Measurements from ENCODE around the gene PHC2. TPM values are rescaled to one million over a fixed set of nuclear protein-coding genes. Genes with fewer than 3 reads are reported as not detected.
A peak's percentile ranks its signal among the peaks of the same experiment; 100 is the strongest.

The PHC2 gene
- total RNA-seq, 1 experiment from 2014 or later, result 9.4 TPM

- H2BK12ac ChIP-seq (ENCODE audit: insufficient read length, low read depth, low read length), result no peak overlapping the region
- no peaks in the 10 kb centered on the region for H3K27me3 ChIP-seq (ENCODE audit: insufficient read depth, low read length)
- H3K9ac ChIP-seq (ENCODE audit: extremely low read depth, insufficient read length, low read length), result no peak overlapping the region
- no peak overlapping the region for H3K18ac ChIP-seq (ENCODE audit: insufficient read length, low read depth, low read length)
- H2BK120ac ChIP-seq (ENCODE audit: low read depth, low read length, poor library complexity, severe bottlenecking), result no peak overlapping the region
- Mint-ChIP-seq H3K27ac (peak overlapping the region in 1 of 3 experiments; percentile 38; a peak in 1 of 7 replicates), H3K4me3 (no peak overlapping the region), H3K9me3 (peaks cover 5% of the 10 kb centered on the region in 2 experiments; a peak in 3 of 5 replicates), H3K27me3 (ENCODE audit: low read depth) (no peaks in the 10 kb centered on the region; the same call in none of the 2 replicates), H3K4me1 (peaks cover 8 to 9% of the 10 kb centered on the region in 2 experiments), H3K36me3 (ENCODE audit: insufficient read depth in 1 of 3, low read depth in 3 of 3) (peaks cover 0 to 4% (median 0%) of the 10 kb centered on the region in 3 experiments; a peak in 1 of 7 replicates)
- no peak overlapping the region for H3K4ac ChIP-seq (ENCODE audit: low read depth, low read length)
- no peak overlapping the region for H3K27ac ChIP-seq (ENCODE audit: insufficient read length, low read depth, low read length)
- no peak overlapping the region for H2AK5ac ChIP-seq (ENCODE audit: insufficient read length, low read length)
- H4K91ac ChIP-seq (ENCODE audit: insufficient read length, low read depth, low read length), result no peak overlapping the region
- no peaks in the 10 kb centered on the region for H3K9me3 ChIP-seq (ENCODE audit: control insufficient read depth, low read depth, low read length)
- no peak overlapping the region for H3T11ph ChIP-seq (ENCODE audit: low read length)
- no peak overlapping the region for H3K14ac ChIP-seq (ENCODE audit: insufficient read depth, low read length)
- H2BK20ac ChIP-seq (ENCODE audit: low read depth, low read length, poor library complexity, severe bottlenecking), result no peak overlapping the region
- no peaks in the 10 kb centered on the region for H4K20me1 ChIP-seq (ENCODE audit: control insufficient read depth, insufficient read depth, insufficient read length)
- TF ChIP-seq, protein P1, sequence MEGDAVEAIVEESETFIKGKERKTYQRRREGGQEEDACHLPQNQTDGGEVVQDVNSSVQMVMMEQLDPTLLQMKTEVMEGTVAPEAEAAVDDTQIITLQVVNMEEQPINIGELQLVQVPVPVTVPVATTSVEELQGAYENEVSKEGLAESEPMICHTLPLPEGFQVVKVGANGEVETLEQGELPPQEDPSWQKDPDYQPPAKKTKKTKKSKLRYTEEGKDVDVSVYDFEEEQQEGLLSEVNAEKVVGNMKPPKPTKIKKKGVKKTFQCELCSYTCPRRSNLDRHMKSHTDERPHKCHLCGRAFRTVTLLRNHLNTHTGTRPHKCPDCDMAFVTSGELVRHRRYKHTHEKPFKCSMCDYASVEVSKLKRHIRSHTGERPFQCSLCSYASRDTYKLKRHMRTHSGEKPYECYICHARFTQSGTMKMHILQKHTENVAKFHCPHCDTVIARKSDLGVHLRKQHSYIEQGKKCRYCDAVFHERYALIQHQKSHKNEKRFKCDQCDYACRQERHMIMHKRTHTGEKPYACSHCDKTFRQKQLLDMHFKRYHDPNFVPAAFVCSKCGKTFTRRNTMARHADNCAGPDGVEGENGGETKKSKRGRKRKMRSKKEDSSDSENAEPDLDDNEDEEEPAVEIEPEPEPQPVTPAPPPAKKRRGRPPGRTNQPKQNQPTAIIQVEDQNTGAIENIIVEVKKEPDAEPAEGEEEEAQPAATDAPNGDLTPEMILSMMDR (conservative IDR thresholded peaks at IDR 0.05), result no peak
- no peak overlapping the region for H3K23ac ChIP-seq (ENCODE audit: insufficient read length, low read depth, low read length)
- H4K5ac ChIP-seq (ENCODE audit: insufficient read length, low read depth, low read length), result no peak overlapping the region
- no peaks in the 10 kb centered on the region for H3K23me2 ChIP-seq (ENCODE audit: insufficient read length, low read depth, low read length, poor library complexity, severe bottlenecking)
- no peak overlapping the region for H3K4me2 ChIP-seq (ENCODE audit: insufficient read depth, insufficient read length, low read length)
- H2AFZ ChIP-seq (ENCODE audit: low read length), result no peak overlapping the region
- H2BK5ac ChIP-seq (ENCODE audit: insufficient read length, low read length), result no peak overlapping the region
- H3K56ac ChIP-seq (ENCODE audit: insufficient read length, low read depth, low read length), result no peak overlapping the region
- no peak overlapping the region for H4K8ac ChIP-seq (replicated peaks; ENCODE audit: insufficient read length, low read depth, low read length)
- H2BK15ac ChIP-seq (ENCODE audit: low read depth, low read length), result no peak overlapping the region
- WGBS (ENCODE audit: extremely low coverage, insufficient read length, low lambda C conversion rate), result no CpG with 5 or more reads among the region's 5 CpGs
- no peaks in the 10 kb centered on the region for H3K79me2 ChIP-seq (ENCODE audit: insufficient read depth, low read length)
- H3K4me1 ChIP-seq (ENCODE audit: insufficient read depth, low read length), result no peaks in the 10 kb centered on the region
- DNase-seq, result no peak
- H3K79me1 ChIP-seq (ENCODE audit: insufficient read depth, low read depth, low read length, poor library complexity, severe bottlenecking), result no peaks in the 10 kb centered on the region
Observed at GRCh38 chr1:33410091-33410701, 20.7 kb downstream of the PHC2 start.

All from H9 (cell line).